Measurements from ENCODE around the gene IZUMO2. TPM values are rescaled to one million over a fixed set of nuclear protein-coding genes. Genes with fewer than 3 reads are reported as not detected.

IZUMO2 gene
- total RNA-seq, 1 experiment from 2014 or later = not detected

DNA sequence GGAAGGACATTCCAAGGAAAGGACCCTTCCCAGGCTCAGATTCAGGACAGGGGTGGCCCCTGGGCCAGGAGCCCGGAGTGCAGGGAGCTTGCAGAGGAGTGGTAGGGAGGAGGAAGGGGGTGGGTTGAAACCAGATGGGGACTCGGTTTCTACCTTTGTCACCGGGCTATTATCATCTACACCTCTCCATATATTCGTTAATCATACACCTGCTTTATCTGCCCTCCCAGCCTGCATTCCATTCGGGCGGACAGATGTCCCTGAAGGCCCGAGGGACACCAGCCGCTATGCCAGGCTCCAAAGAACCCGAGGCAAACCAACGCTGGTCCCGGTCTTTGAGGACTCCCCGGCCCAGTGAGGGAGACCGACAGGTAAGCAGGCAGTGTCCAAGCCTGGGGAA, 24.9 kb upstream of the IZUMO2 start:
- TF ChIP-seq, protein P1, sequence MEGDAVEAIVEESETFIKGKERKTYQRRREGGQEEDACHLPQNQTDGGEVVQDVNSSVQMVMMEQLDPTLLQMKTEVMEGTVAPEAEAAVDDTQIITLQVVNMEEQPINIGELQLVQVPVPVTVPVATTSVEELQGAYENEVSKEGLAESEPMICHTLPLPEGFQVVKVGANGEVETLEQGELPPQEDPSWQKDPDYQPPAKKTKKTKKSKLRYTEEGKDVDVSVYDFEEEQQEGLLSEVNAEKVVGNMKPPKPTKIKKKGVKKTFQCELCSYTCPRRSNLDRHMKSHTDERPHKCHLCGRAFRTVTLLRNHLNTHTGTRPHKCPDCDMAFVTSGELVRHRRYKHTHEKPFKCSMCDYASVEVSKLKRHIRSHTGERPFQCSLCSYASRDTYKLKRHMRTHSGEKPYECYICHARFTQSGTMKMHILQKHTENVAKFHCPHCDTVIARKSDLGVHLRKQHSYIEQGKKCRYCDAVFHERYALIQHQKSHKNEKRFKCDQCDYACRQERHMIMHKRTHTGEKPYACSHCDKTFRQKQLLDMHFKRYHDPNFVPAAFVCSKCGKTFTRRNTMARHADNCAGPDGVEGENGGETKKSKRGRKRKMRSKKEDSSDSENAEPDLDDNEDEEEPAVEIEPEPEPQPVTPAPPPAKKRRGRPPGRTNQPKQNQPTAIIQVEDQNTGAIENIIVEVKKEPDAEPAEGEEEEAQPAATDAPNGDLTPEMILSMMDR (IDR thresholded peaks at IDR 0.05; ENCODE audit: unreplicated experiment) = no peak
- no peak for DNase-seq
- H3K4me1 Mint-ChIP-seq (ENCODE audit: low read depth, unreplicated experiment) = peaks cover 43% of the 10 kb centered on the region
- peak overlapping the region; percentile 24 for H3K4me3 Mint-ChIP-seq (ENCODE audit: low read depth, unreplicated experiment)
- CTCF ChIA-PET = interaction anchor here (0.6 kb wide), 1 partner anchor 632 kb away, joined by 4 read pairs; no protein-coding TSS in a partner anchor
- peak overlapping the region; percentile 45 for H3K27ac Mint-ChIP-seq (ENCODE audit: unreplicated experiment)
- H3K9me3 Mint-ChIP-seq (ENCODE audit: low read depth, unreplicated experiment) = no peaks in the 10 kb centered on the region
- H3K27me3 Mint-ChIP-seq (ENCODE audit: unreplicated experiment) = peaks cover 33% of the 10 kb centered on the region
- no TSS peak for BruUV-seq (replicated peaks)
- H3K36me3 Mint-ChIP-seq (ENCODE audit: insufficient read depth, unreplicated experiment) = peaks cover 15% of the 10 kb centered on the region
- intact Hi-C loops (cut with micrococcal nuclease; ENCODE audit: unreplicated experiment) = loop anchor here (2.0 kb wide), 1 partner anchor 15 kb away; the partner anchor contains the start of gene MYH14

DNA sequence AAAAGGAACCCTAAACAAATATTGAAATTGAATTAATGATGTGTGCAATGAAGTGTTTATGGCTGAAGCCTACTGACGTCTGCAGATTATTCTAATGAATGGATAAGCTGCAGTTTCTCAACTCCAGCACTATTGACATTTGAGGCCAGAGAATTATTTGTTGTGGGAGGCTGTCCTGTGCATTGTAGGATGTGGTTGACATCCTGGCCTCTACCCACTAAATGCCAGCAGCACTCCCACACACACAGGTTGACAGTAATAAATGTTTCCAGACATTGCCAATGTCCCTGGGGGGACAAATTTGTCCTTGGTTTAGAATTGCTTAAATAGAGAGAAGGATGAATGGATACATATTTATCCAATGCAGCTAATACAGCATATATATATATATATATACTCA, 21.1 kb upstream of the IZUMO2 start:
- no peak for DNase-seq
- CTCF ChIA-PET = interaction anchor here (0.6 kb wide), 1 partner anchor 19 kb away, joined by 4 read pairs; no protein-coding TSS in a partner anchor
- H3K4me3 Mint-ChIP-seq (ENCODE audit: low read depth, unreplicated experiment) = no peak overlapping the region
- H3K27me3 Mint-ChIP-seq (ENCODE audit: unreplicated experiment) = peaks cover 8% of the 10 kb centered on the region
- no TSS peak for BruUV-seq (replicated peaks)
- no peaks in the 10 kb centered on the region for H3K9me3 Mint-ChIP-seq (ENCODE audit: low read depth, unreplicated experiment)
- no peaks in the 10 kb centered on the region for H3K36me3 Mint-ChIP-seq (ENCODE audit: insufficient read depth, unreplicated experiment)
- no peak overlapping the region for H3K27ac Mint-ChIP-seq (ENCODE audit: unreplicated experiment)
- peaks cover 19% of the 10 kb centered on the region for H3K4me1 Mint-ChIP-seq (ENCODE audit: low read depth, unreplicated experiment)
- TF ChIP-seq, protein P1 (IDR thresholded peaks at IDR 0.05; ENCODE audit: unreplicated experiment) = no peak
- intact Hi-C loops (cut with micrococcal nuclease; ENCODE audit: unreplicated experiment) = no loop called here

DNA sequence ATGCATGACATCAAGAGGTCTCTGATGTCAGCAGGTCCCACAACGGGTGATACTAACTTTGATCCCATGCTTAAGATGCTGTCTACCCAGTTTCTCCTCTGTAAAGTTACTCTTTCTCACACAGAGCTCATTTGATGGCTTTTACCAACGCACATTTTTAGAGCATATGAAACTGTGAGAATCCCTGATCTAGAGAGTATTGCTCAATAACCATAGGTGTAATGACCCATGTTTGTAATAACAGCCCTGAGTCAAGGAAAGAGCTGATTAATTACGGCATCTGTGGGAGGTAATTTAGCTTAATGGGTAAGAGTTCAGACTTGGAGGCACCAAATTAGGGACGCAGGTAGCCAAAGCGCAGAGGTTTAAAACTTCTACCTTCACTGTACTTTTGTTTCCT, 18.0 kb upstream of the IZUMO2 start:
- intact Hi-C loops (cut with micrococcal nuclease; ENCODE audit: unreplicated experiment) = no loop called here
- peaks cover 16% of the 10 kb centered on the region for H3K4me1 Mint-ChIP-seq (ENCODE audit: low read depth, unreplicated experiment)
- H3K9me3 Mint-ChIP-seq (ENCODE audit: low read depth, unreplicated experiment) = no peaks in the 10 kb centered on the region
- BruUV-seq (replicated peaks) = no TSS peak
- TF ChIP-seq, protein P1 (IDR thresholded peaks at IDR 0.05; ENCODE audit: unreplicated experiment) = no peak
- no peak overlapping the region for H3K27ac Mint-ChIP-seq (ENCODE audit: unreplicated experiment)
- H3K4me3 Mint-ChIP-seq (ENCODE audit: low read depth, unreplicated experiment) = no peak overlapping the region
- H3K36me3 Mint-ChIP-seq (ENCODE audit: insufficient read depth, unreplicated experiment) = no peaks in the 10 kb centered on the region
- CTCF ChIA-PET = interaction anchor here (0.5 to 0.6 kb wide), 3 partner anchors 22 to 496 kb away, joined by 3 to 6 read pairs (median 4); partner anchors contain the start of gene MYH14
- H3K27me3 Mint-ChIP-seq (ENCODE audit: unreplicated experiment) = no peaks in the 10 kb centered on the region
- no peak for DNase-seq

DNA sequence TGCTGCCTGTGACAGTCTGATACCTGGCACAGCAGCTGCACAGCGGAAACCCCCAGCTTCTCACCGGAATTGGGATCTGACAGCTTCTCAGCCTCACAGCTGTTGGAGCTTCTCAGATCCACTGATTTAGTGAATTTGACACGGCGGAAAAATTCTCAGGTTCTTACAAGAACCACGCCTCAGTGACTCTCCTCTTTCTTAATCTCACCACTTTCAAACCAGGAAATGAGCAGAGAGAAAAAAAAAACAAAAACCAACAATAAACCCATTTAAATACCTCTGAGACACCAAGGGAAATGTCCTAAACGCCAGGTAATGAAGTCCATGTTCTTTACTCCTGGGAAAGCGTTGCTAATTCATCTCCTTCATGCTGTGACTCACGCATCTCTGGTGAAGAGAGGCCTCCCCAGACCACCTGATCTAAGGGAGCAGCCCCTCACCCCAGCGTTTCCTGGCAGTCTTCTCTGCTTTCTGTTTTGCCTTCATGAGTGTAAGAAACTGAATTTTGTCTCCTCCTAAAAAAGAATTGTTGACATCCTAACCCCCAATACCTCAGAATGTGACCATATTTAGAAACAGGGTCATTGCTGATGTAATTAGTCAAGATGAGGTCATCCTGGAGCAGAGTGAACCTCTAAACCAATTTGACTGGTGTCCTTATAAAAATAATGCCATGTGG, 15.9 kb upstream of the IZUMO2 start:
- H3K9me3 Mint-ChIP-seq (ENCODE audit: low read depth, unreplicated experiment) = no peaks in the 10 kb centered on the region
- no peaks in the 10 kb centered on the region for H3K27me3 Mint-ChIP-seq (ENCODE audit: unreplicated experiment)
- TF ChIP-seq, protein P1 (IDR thresholded peaks at IDR 0.05; ENCODE audit: unreplicated experiment) = no peak
- DNase-seq = peak; percentile 60
- peak overlapping the region; percentile 81 for H3K27ac Mint-ChIP-seq (ENCODE audit: unreplicated experiment)
- peaks cover 16% of the 10 kb centered on the region for H3K4me1 Mint-ChIP-seq (ENCODE audit: low read depth, unreplicated experiment)
- peak overlapping the region; percentile 27 for H3K4me3 Mint-ChIP-seq (ENCODE audit: low read depth, unreplicated experiment)
- CTCF ChIA-PET = interaction anchor here (1.1 to 1.2 kb wide), 3 partner anchors 12 to 67 kb away, joined by 4 to 6 read pairs (median 5); no protein-coding TSS in a partner anchor
- no peaks in the 10 kb centered on the region for H3K36me3 Mint-ChIP-seq (ENCODE audit: insufficient read depth, unreplicated experiment)
- intact Hi-C loops (cut with micrococcal nuclease; ENCODE audit: unreplicated experiment) = loop anchor here (5.0 kb wide), 1 partner anchor 33 kb away; no protein-coding TSS in a partner anchor
- TSS peak; percentile 95 for BruUV-seq (replicated peaks)
